HG02852 (cell line): ENCODE results near the gene ANKRD44.
A peak's percentile ranks its signal among the peaks of the same experiment; 100 is the strongest.
"Not testable (repeated sequence)": the region's sequence is repeated elsewhere in the genome, so short reads cannot be mapped to it uniquely, and the experiment has no call there.

Experiments
- ATAC-seq: cut with Tn5 transposase; IDR thresholded peaks from one replicate; pipeline ENCODE4 v1.9.1; 2021; ENCODE audit warnings: mild to moderate bottlenecking, moderate library complexity; ENCODE audit not compliant: unreplicated experiment

Gene ANKRD44

DNA sequence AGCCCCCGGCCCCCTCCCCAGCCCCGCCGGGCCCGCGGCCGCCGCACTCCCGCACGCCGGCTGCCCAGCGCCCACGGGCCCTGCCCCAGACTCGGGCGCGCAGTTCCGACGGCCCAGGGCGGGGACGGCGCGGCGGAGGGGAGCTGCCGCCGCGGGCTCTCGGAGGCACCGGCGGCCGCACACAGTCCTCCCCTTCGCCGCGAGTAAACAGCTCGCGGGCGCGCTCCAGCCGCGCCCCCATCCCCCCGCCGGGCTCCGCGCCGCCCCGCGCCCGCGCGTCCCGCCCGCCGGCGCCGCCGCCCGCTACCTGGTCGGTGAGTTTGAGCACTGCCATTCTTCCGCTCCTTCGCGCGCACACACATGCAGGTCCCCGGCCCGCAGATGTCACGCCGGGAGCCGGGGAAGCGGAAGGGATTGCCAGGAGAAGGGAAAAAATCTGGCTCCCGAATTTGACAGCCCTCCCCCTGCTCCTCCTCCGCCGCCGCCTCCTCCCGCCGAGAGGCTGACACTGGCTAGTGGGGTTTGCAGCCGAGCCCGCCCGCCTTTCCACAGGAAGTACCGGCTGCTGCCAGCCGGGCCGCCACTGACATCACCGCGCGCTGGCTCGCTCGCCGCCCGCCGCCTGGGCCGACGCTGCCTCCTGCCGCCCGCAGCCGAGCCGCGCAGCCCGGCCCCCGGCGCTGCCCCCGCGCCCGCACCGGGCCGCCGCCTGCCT lies at the start of gene ANKRD44:
Gene ANKRD44, minus strand, starts transcription at position 510 of the 715 bp plus-strand sequence. Its CDS starts 176 bp downstream, at position 334.
- ATAC-seq, result peak; percentile 65

DNA sequence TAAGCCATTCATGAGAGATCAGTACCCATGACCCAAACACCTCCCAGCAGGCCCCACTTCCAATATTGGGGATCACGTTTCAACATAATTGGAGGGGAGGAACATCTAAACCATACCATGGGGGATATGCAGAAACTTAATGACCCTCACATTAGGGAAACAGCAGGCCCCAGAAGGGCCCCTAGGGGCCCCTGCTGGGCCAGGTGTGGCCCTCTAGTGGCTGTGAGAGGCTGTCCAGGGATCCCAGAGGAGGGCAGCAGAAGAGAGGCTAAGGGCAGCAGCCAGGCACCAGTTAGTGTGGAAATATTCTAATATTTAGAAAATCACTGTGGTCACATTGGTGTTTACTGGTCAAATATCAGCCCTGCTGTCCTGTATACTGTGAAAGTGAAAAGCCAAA lies 49.3 kb upstream of the ANKRD44 start:
- ATAC-seq, result no peak

DNA sequence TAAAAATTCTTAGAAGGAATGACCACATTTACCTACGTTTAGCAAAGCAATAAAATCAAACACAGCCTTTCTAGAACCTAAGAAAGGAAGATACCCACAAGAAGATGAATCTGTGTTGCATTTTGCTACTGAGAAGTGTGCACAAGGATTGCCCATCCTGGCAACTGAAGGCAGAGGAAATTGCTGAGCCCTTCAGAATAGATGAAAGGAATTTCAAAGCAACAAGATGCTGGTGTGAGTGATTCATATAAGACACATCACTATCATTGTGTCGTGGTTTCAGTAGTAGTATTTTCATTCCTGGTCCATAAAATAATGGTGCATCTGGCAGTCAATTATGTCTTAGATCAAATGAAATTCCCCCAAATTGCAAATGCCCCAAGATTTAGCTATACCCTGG lies 48.4 kb upstream of the ANKRD44 start:
- ATAC-seq, result no peak

DNA sequence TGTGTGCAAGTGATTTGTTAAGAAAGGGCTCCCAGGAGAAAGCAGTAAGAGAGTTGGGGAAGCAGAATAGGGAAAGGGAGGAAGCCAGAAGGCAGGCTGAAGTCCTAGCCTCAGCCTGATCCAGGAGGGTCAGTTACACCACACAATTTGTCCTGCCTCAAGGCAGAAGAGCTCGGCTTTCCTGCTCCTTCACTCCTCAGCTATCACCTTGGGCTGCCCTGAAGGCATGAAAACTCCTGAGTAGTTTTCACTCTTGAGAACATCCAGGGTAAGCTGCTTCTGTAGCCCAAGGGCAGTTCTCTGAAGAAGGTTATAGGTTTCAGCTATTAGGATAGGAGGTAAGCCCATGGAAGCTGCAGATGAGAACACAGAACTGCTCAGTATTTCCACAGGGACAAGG lies 47.4 kb upstream of the ANKRD44 start:
- no peak for ATAC-seq

DNA sequence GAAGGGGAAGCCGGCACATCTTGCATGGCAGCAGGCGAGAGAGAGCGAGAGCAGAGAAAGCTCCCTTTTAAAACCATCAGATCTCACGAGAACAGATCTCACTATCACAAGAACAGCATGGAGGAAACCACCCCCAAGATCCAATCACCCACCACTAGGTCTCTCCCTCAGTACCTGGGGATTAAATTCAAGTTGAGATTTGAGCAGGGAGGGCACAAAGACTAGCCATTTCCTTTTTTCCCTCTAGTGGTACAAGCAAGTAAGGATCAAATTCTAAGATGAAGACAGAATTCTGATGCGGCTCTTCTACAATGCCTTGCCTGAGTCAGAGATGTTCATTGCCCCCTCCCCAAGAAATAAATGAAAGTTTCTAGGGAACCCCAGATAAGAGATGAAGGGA lies 45.6 kb upstream of the ANKRD44 start:
- ATAC-seq, result no peak

DNA sequence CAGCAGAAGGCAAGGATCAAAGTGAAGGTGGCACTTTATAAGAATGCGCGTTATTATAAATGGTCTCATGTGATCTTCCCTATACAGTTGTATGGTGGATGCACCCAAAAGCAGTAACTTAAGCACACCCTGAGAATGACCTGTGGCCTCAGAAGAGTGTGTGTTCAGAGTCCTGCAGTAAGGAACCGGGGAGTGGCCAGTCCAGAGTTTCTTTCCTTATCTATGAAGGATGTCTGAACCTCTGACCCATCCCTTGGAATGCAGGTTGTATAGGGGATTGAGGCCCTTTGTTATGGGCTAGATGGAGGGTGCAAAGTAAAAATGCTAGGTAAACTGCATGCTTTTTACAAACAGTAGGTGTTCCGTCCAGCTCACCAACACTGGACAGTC lies 43.6 kb upstream of the ANKRD44 start:
- no peak for ATAC-seq

DNA sequence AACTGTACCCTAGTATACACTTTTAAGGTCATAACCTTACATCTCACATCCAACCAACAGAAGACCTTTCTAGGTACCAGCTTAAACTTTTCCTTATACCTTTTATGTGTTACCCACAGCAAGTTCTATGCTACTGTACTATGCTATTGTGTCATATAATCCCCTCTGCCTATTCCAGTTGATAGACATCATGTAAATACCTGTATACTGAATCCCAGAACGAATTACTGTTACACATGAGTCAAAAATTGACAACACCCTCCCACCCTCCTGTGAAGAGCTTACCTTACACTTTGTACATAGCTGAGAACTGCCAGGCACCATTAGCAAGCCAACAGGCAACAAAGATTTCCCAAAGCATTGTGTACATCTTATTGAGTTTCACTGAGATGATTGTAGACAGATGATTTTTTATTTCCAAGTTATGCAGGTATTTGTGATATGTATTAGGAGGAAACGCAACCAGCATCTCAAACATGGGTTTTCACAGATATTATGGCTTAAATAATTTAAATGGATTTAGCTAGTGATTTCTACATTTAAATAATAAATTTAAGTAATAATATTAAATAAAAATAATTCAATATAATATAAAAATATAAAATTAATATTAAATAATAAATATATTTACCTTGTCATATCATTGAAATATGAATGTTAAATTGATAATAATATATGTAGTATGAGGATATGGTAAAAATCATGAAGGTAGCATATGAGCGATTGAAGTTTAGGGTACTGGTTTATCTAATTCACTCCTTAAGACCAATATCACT lies 43.0 kb upstream of the ANKRD44 start:
- ATAC-seq, result no peak

DNA sequence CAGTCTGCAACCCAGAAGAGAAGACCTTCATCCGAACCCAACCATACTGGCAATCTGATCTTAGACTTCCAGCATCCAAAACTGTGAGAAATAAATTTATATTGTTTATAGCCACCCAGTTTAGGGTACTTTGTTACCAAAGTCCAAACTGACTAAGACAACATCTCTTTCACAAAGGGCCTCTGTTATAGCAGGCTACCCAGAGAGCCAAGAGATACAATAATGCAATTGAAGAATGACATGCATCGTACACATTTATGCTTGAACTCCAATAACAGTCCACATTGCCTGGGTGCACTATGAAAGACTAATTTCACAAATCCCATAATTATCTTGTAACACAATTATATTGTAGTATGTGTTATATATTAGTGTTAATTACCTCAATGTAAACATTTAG lies 39.1 kb upstream of the ANKRD44 start:
- ATAC-seq, result no peak

DNA sequence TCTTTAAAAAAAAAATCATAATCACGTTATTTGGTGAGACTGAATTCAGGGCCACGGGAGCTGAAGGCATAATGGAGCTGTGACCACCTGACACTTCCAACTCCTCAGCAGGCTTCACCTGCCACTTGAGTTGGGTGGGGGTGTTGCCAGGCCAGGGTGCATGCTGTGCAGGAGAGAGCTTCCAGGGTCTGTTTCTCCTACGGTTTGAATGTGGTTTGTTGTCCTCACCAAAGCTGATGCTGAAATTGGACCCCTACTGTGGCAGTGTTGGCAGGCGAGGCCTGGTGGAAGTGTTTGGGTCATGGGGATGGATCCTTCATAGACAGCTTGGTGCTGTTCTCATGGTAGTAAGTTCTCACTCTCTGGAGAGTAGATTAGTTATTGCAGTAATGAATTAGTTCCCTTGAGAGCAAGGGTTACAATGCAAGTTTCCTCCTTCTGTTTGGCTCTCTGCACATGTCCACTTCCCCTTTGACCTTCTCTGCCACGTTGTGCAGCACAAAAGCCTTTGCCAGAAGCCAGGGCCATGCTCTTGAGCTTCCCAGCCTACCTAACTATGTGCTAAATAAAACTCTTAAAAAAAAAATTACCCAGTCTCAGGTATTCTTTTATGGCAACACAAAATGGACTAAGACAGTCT lies 38.3 kb upstream of the ANKRD44 start:
- ATAC-seq, result no peak

DNA sequence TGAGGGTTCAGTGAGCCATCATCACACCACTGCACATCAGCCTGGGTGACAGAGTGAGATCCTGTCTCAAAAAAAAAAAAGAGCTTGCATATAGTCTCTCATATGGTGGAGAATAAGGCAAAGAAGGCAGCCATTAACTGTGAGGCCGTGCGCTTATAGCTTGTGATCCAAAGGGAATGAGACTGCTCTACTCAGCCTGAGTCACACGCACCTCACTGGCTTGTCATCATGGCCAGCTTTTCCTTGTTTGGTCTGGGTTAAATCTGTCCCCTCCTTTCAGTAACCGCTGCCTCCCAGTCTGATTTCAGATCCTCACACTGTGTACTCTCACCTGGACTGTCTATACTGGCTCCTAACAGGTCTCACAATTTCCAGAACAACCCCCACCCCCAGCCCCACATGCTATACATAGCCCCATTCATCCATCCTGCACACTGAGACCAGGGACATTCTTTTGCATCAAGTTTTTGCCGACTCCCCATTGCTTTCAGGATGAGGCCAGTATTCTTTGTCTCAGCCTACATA lies 35.3 kb upstream of the ANKRD44 start:
- ATAC-seq, result no peak

DNA sequence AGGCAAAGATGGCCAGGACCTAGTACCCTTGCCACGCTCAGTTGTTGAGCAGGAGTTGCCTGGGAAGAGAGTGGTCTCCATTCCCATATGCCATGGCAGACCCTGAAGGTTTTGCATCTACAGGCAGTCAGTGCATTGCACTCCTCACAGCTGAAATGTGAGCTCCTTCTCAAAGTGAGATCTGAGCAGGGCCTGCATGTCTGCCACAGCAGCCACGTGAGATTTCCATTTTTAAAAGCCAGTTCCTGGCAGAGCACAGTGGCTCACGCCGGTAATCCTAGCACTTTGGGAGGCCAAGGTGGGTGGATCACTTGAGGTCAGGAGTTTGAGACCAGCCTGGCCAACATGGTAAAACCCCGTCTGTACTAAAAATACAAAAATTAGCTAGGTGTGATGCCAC lies 33.4 kb upstream of the ANKRD44 start:
- not testable (repeated sequence) for ATAC-seq

DNA sequence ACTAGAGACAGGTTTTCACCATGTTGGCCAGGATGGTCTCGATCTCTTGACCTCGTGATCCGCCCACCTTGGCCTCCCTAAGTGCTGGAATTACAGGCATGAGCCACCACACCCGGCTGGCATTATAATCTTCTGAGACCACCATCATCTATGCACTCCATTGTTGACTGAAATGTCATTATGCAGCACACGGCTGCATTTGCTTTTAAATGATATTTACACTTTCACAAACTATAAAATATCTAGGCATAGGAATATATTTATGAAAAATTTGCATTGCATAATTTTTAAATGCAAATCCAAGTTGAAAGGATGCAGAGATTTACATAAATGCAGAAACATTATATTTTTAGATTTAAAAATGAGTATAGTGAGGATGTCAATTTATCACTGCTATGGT lies 30.0 kb upstream of the ANKRD44 start:
- ATAC-seq, result no peak

DNA sequence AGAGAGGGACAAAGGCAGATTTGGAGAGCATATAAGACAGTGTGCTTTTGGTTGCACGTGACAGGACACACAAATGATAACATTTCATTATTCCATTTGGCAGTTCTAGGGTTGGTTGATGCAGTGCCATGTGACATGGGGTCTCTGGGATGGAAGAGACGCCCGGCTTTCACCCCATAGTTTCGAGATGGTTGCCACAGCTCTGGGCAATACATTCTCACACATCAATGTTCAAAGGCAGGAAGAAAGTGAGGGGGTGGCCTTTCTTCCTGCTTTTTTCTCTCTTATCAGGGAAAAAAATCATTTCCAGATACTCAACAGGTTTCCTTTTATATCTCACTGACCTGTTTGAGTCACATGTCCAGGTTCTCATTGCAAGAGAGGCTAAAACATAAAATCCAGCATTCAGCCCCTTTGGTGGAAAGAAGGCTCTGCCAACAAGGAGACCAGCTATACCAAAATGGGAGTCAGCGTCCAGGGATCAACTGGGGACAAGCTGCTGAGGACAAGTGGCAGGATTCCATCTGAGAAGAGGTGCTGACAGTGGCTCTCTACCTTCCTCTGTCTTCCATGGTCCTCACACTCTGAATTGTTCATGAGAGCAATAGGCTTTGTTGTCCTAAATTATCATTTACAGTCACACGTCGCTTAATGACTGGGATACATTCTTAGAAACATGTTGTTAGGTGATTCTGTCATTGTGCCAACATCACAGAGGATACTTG lies 29.1 kb upstream of the ANKRD44 start:
- no peak for ATAC-seq

DNA sequence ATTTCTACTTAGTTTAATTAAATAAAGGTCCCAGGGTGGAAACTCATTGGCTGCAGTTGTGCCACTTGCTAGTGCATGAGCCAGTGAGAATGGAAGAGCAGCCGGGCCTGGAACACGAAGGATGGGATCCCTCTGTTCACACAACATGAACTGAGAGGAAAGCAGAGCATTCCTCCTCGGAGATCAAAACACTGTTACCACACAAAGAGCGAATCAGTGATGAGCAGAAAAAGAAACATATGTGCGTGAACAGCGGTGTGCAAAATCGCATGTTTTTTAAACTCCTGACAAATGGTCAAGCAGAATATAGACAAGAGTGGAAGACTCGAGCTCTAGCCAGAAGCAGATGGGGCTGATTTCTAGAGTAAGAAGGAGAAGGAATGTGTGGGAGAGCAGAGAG lies 28.4 kb upstream of the ANKRD44 start:
- ATAC-seq, result no peak

DNA sequence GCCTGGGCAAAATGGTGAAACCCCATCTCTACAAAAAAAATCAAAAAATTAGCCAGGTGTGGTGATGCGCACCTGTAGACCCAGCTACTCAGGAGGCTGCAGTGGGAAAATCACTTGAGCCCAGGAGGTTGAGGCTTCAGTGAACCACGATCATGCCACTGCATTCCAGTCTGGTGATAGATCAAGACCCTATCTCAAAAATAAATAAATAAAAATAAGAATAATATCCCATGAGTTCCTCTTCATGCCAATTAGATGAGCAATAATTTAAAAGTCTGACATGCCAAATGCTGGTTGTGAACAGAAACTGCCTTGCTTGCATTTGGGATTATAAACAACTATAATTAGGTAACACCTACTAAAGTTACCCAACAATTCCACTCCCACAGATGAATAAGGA lies 22.1 kb upstream of the ANKRD44 start:
- ATAC-seq, result no peak

DNA sequence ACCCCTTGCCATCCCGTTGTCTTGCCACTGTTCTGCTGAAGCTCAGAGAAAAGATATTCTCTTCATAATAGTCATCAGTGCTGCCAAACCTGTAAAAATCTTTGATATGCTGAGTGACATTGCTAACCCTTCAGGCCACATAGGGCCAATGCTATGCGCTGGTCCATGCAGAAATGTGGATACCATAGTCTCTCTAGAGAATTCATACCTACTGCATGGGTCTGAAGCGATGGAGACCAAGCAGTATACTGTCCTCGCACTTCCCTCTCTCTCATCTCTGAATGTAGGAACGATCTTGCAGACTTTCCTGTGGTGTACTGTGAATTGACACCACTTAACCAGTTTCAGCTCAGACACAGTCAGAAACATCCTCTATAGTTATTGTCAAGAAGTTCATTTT lies 17.9 kb upstream of the ANKRD44 start:
- no peak for ATAC-seq

DNA sequence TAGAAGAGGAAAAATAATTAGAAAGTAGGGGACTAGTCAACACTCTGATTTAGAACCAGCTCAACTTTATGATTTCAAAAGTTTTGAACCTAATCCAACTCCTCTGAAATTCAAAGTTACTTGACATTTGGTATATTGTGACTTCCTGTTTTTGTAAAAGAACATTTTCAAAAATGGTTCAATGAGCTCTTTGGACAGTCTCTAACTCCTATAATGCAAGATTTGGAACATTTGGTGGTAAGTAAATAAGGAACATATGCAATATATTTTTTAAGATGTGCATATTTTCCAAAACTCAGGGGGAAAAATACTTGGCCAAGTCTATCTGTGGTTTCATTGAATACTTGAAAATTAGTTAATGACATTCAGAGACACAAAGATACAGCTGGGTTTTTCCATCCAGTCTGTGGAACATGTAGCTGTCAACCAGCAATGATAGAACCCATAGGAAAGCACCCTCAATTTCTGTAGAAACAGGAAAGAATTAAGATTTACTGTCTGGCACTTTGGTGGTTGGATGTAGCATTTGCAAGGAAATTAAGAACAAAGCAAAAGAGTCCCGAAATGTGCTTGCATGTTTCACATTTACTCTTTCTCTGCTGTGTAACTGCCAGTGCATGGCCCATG lies 17.0 kb upstream of the ANKRD44 start:
- no peak for ATAC-seq

DNA sequence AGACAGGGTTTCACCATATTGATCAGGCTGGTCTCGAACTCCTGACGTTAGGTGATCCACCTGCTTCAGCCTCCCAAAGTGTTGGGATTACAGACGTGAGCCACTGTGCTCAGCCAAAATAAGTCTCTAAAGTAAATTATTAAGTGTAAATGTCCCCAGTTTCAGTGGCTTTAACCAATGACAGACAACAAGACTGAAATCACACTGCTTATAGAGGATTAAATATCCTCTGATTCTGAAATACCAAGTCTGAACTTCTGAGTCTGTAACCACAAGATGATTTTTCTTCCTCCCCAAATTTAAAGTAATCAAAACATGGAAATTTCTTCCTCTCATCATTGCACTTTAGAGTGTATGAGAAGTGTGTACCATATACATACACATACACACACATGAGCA lies 16.5 kb upstream of the ANKRD44 start:
- no peak for ATAC-seq

DNA sequence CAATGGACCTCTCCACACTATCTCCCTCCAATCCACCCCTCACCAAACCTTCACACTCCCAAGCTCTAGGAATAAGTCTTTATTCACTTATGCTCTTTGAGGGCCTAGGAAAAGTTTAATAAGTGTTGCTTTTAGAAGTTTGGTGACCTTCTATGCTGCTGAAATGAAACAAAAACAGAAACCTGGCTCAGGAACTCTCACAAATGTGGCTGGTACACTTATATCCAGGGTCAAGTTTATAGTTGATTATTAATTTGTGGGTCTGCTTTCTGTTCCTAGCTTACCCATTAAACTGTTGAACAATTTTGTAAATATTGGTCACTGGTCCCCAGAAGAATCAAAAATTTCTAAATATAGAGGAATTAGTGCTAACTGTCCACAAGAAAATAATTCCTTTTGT lies 14.2 kb upstream of the ANKRD44 start:
- ATAC-seq, result peak; percentile 69
